ENCODE measurements around the gene CYB5R4.

DNA sequence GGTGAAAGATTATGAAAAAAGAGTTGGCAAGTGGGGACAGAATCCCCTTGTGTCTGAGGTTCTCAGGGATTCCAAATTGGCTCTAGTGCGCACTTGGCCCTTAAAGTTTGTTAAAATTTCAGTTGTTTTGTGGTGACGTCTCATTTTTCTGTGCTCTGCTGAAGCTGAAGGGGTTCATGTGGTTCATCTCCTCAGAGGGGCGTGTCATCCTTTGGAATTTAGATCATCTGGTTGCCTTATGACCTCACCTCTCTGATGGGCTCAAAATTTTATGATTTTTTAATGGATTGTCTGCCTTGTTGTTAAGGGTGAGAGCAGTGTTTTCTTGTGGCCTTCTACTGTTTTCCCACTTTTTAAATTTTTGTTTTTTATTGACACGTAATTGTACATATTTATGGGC is 20.3 kb downstream of the CYB5R4 start:
- TF ChIP-seq CTCF (IDR thresholded peaks at IDR 0.05), result no peak
- TF ChIP-seq POLR2A (IDR thresholded peaks at IDR 0.05), result no peak

All from right lobe of liver (tissue), 4 donors.